ENCODE measurements around the gene TUBB. TPM values are rescaled to one million over a fixed set of nuclear protein-coding genes. Genes with fewer than 3 reads are reported as not detected.
A peak's percentile ranks its signal among the peaks of the same experiment; 100 is the strongest.
"Not testable (repeated sequence)": the region's sequence is repeated elsewhere in the genome, so short reads cannot be mapped to it uniquely, and the experiment has no call there.

TUBB gene
- total RNA-seq, 1 experiment from 2014 or later = 853 TPM

DNA sequence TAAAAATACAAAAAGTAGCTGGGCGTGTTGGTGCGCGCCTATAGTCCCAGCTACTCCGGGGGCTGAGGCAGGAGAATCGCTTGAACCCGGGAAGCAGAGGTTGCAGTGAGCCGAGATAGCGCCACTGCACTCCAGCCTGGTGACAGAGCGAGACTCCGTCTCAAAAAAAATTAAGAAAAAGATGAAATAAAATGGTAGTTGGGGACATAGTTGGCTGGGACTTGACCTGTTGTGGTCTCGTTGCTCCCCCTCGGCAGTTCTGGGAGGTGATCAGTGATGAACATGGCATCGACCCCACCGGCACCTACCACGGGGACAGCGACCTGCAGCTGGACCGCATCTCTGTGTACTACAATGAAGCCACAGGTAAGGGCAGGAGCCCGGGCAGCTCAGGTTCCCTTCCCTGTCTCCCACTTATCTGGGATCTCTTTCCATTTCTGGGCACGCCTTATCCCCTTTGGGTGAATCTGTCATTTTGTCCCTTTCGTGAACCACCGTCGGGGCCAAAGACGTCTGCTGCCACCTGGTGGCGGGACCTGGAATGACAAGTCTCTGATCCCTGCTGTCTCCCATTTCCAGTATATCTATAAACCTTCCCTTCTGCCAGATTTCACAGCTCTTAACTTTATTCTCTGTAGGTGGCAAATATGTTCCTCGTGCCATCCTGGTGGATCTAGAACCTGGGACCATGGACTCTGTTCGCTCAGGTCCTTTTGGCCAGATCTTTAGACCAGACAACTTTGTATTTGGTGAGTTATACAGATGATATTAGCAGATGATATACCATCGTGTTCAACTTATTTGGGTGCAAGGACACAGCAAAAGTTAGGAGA, 2.3 kb downstream of the TUBB start:
- no peak for DNase-seq (ENCODE audit: low read depth, low spot score)
- BruUV-seq (replicated peaks) = no TSS peak
- ATAC-seq = no peak
- intact Hi-C loops (cut with micrococcal nuclease; ENCODE audit: unreplicated experiment) (loop anchor here (1.0 kb wide), 1 partner anchor 41 kb away; no protein-coding TSS in a partner anchor), in situ Hi-C loops (cut with HindIII; ENCODE audit: low pct_unique_long_range_greater_than_20kb, low sequenced_read_pairs) (no loop called here)
- no peaks in the 10 kb centered on the region for H3K9me3 ChIP-seq (ENCODE audit: control insufficient read depth, insufficient read depth, low read depth, low read length)
- no peaks in the 10 kb centered on the region for H3K27me3 ChIP-seq (ENCODE audit: control insufficient read depth, insufficient read depth, low read length)
- ChIA-PET POLR2A (interaction anchor here (0.8 kb wide), 2 partner anchors 17 to 50 kb away, joined by 4 to 8 read pairs; partner anchors contain the start of gene DHX16), CTCF (interaction anchor here (1.6 kb wide), 1 partner anchor 43 kb away, joined by 10 read pairs; no protein-coding TSS in a partner anchor)
- peaks cover 29% of the 10 kb centered on the region for H3K36me3 ChIP-seq (ENCODE audit: control insufficient read depth, insufficient read depth, low read length)
- peaks cover 35% of the 10 kb centered on the region for H3K4me1 ChIP-seq (ENCODE audit: control insufficient read depth, insufficient read depth, low read length)
- H3K4me3 ChIP-seq (ENCODE audit: low read depth in 2 of 2, low read length in 2 of 2) = peak overlapping the region; percentile 88 to 100
- peak overlapping the region; percentile 82 for H3K27ac ChIP-seq (ENCODE audit: low read length)
- TF ChIP-seq, protein P1, sequence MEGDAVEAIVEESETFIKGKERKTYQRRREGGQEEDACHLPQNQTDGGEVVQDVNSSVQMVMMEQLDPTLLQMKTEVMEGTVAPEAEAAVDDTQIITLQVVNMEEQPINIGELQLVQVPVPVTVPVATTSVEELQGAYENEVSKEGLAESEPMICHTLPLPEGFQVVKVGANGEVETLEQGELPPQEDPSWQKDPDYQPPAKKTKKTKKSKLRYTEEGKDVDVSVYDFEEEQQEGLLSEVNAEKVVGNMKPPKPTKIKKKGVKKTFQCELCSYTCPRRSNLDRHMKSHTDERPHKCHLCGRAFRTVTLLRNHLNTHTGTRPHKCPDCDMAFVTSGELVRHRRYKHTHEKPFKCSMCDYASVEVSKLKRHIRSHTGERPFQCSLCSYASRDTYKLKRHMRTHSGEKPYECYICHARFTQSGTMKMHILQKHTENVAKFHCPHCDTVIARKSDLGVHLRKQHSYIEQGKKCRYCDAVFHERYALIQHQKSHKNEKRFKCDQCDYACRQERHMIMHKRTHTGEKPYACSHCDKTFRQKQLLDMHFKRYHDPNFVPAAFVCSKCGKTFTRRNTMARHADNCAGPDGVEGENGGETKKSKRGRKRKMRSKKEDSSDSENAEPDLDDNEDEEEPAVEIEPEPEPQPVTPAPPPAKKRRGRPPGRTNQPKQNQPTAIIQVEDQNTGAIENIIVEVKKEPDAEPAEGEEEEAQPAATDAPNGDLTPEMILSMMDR (IDR thresholded peaks at IDR 0.05) = peak; percentile 97
- TF ChIP-seq TCF7L2 (IDR thresholded peaks at IDR 0.05; ENCODE audit: low read depth, low read length) = no peak
- TF ChIP-seq, protein P2, sequence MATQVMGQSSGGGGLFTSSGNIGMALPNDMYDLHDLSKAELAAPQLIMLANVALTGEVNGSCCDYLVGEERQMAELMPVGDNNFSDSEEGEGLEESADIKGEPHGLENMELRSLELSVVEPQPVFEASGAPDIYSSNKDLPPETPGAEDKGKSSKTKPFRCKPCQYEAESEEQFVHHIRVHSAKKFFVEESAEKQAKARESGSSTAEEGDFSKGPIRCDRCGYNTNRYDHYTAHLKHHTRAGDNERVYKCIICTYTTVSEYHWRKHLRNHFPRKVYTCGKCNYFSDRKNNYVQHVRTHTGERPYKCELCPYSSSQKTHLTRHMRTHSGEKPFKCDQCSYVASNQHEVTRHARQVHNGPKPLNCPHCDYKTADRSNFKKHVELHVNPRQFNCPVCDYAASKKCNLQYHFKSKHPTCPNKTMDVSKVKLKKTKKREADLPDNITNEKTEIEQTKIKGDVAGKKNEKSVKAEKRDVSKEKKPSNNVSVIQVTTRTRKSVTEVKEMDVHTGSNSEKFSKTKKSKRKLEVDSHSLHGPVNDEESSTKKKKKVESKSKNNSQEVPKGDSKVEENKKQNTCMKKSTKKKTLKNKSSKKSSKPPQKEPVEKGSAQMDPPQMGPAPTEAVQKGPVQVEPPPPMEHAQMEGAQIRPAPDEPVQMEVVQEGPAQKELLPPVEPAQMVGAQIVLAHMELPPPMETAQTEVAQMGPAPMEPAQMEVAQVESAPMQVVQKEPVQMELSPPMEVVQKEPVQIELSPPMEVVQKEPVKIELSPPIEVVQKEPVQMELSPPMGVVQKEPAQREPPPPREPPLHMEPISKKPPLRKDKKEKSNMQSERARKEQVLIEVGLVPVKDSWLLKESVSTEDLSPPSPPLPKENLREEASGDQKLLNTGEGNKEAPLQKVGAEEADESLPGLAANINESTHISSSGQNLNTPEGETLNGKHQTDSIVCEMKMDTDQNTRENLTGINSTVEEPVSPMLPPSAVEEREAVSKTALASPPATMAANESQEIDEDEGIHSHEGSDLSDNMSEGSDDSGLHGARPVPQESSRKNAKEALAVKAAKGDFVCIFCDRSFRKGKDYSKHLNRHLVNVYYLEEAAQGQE (IDR thresholded peaks at IDR 0.05; ENCODE audit: insufficient read depth in 1 of 2, low read depth in 2 of 2, low read length in 1 of 2) = no peak
- TF ChIP-seq SIN3A (IDR thresholded peaks at IDR 0.05; ENCODE audit: borderline replicate concordance, insufficient read depth, low read depth, low read length) = no peak
- no peak; the same call in 1 of the 2 replicates for TF ChIP-seq POLR2AphosphoS5 (IDR thresholded peaks at IDR 0.05; ENCODE audit: low read depth, low read length)

DNA sequence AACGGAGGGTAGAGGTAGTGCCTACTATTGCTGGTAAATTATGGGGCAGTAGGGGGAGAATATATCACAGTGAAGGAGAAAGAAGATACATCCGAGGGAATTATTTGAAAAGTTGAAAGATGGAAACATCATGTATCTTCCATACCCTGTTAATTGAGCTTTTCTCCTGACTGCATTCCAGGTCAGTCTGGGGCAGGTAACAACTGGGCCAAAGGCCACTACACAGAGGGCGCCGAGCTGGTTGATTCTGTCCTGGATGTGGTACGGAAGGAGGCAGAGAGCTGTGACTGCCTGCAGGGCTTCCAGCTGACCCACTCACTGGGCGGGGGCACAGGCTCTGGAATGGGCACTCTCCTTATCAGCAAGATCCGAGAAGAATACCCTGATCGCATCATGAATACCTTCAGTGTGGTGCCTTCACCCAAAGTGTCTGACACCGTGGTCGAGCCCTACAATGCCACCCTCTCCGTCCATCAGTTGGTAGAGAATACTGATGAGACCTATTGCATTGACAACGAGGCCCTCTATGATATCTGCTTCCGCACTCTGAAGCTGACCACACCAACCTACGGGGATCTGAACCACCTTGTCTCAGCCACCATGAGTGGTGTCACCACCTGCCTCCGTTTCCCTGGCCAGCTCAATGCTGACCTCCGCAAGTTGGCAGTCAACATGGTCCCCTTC, 3.1 kb downstream of the TUBB start:
- H3K9me3 ChIP-seq (ENCODE audit: control insufficient read depth, insufficient read depth, low read depth, low read length); in situ Hi-C loops (cut with HindIII; ENCODE audit: low pct_unique_long_range_greater_than_20kb, low sequenced_read_pairs); intact Hi-C loops (cut with micrococcal nuclease; ENCODE audit: unreplicated experiment); H3K27me3 ChIP-seq (ENCODE audit: control insufficient read depth, insufficient read depth, low read length); POLR2A ChIA-PET; DNase-seq (ENCODE audit: low read depth, low spot score); BruUV-seq (replicated peaks); ATAC-seq: not testable (repeated sequence)
- CTCF ChIA-PET = interaction anchor here (1.6 kb wide), 1 partner anchor 44 kb away, joined by 10 read pairs; no protein-coding TSS in a partner anchor
- Histone ChIP-seq H3K36me3 (ENCODE audit: control insufficient read depth, insufficient read depth, low read length) (peaks cover 29% of the 10 kb centered on the region), H3K4me1 (ENCODE audit: control insufficient read depth, insufficient read depth, low read length) (peaks cover 37% of the 10 kb centered on the region), H3K27ac (ENCODE audit: low read length) (peak overlapping the region; percentile 82), H3K4me3 (ENCODE audit: low read depth in 2 of 2, low read length in 2 of 2) (peak overlapping the region; percentile 88 to 100)

Measured in Panc1 (cell line).